Measurements from ENCODE around the gene DIP2C.

Gene DIP2C

DNA sequence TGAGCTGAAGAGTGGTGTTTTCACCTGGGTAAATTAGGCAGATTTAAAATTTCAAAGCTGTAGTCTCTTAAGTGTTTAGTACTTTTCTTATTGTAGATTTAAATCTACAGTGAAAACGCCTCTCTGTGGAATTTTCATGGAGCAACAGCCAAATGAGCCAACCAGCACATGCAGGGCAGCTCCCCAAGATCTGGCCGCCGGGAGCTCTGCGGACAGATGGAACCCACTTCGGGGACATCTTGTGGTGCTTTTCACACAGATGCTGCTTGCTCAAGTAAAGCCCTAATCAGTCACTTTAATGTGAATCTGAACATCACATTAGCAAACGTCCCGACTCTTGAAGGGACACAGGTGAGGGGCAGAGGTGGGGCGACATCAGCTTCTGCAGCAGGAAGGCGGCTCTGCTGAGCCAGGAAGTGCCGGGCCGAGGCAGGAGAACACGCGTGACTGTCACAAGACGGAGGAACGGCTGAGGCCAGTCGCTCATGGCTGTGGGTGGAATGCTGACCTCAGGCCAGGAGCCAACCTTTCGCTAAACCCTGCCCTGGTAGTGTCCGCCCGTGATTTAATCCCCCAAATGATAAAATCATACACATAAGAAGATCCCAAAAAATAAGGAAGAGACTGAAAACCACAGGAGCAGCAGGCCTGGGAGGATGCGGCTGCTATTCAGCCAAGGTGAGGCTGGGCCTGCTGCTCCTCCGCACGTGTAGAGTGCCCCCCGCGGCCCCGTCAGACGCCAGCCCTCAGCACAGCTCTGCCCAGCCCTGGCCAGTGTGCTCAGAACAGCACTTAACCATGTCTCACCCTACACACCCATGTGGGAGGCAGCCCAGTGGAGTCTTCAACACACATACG lies 297.4 kb downstream of the DIP2C start:
- DNase-seq (ENCODE audit: low read depth in 2 of 2) = no peak

- no peak for DNase-seq (ENCODE audit: low read depth in 2 of 2)
Measured at GRCh38 chr10:391305-391704, 298.2 kb downstream of the DIP2C start.

DNA sequence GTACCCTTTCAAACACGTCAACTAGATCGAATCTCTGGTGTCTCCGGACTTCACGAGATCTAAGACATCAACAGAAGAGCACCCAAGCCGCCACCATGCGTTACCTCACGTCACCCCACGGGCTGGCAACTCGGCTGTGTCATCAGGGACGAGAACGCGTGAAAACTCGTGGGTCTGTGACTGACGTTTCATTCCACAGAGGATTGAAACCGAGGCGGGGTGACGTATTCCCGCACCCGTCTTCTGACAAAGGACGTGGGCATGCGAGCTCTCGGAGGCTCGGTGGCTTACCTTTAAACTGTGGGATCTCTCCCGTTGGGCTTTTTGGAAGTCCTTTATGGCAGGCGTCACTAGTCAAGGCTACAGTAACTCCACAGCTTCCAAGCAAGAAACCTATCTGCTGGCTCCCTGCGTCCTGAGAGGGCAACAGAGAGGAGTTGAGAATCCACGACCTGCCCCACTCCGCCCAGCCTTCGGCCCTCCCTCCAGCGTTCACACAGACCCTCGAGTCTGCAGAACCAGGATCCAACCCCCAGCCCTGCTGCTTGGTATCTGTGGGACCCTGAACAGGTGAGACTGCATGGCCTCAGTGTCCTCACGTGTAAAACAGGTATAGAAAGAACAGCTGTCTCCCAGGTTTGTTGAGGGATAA lies 298.9 kb downstream of the DIP2C start:
- no peak for DNase-seq (ENCODE audit: low read depth in 2 of 2)

GRCh38 chr10:389836-390448 lies 299.5 kb downstream of the DIP2C start:
- no peak for DNase-seq (ENCODE audit: low read depth in 2 of 2)

- no peak for DNase-seq (ENCODE audit: low read depth in 2 of 2)
Measured at GRCh38 chr10:389261-389790, 300.1 kb downstream of the DIP2C start.

DNA sequence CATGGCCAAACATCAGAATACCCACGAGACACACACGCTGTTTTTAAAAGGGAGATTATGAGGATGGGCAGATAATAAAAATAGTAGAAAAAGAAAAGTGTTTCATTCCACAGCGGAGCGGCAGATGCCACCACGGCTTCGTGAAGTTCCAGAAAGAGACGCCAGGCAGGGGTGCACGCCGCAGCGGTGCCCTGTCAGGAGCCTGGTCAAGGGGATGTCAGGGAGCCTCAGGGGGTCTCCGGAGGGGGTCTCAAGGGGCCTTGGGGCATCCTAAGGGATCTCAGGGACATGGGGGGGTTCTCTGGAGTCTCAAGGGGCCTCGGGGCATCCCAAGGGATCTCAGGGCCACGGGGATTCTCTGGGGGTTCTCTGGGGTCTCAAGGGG lies 300.8 kb downstream of the DIP2C start:
- no peak for DNase-seq (ENCODE audit: low read depth in 2 of 2)

DNA sequence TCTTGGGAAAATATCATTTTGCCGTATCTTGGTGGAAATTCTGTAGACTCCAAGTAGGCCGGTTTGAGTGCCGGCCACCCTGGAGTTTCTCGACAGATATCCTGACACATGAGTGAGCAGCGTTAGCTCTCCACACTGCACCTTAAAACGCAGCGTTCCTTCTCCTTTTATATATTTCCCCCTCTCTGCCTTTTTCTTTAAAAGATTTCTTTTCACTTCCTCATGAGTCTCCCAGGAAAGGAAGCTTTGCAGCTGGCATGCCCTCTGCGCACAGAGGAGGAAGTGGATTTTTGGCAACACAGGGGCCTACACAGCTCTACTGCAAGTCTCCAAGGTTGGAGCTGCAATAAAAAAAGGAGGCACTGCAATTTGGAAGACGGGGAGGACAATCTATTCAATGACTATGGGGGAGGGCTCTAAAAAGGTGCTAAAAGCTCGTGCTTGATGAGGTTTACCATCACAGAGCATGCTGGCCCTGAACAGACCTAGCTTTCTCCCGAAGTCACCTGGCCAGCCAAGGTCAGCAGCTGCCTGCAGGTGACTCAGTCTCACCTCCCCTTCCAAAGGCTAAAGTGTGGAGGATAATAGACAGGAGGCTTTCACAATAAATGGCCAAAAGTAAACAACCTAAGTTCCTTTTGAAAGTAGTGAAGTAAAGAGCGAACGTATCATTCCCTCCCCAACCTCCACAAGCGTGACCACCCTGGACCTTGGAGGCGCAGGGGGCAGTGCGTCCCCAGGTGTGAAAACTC lies 301.4 kb downstream of the DIP2C start:
- DNase-seq (ENCODE audit: low read depth in 2 of 2) = no peak

DNA sequence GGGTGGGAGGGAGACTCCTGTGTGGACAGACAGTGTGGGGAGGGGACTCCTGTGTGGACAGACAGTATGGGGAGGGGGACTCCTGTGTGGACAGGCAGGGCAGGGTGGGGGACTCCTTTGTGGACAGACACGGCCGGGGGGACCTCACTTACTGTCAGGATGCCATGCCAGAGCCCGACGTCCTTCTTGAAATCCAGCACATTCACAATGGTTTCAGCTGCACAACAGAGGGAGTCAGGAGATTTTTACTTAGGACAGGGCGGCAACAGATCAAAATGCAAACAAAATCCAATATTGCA lies 301.9 kb downstream of the DIP2C start:
- DNase-seq (ENCODE audit: low read depth in 2 of 2) = no peak

- DNase-seq (ENCODE audit: low read depth in 2 of 2) = no peak
Measured at GRCh38 chr10:386771-387592, 302.5 kb downstream of the DIP2C start.

DNA sequence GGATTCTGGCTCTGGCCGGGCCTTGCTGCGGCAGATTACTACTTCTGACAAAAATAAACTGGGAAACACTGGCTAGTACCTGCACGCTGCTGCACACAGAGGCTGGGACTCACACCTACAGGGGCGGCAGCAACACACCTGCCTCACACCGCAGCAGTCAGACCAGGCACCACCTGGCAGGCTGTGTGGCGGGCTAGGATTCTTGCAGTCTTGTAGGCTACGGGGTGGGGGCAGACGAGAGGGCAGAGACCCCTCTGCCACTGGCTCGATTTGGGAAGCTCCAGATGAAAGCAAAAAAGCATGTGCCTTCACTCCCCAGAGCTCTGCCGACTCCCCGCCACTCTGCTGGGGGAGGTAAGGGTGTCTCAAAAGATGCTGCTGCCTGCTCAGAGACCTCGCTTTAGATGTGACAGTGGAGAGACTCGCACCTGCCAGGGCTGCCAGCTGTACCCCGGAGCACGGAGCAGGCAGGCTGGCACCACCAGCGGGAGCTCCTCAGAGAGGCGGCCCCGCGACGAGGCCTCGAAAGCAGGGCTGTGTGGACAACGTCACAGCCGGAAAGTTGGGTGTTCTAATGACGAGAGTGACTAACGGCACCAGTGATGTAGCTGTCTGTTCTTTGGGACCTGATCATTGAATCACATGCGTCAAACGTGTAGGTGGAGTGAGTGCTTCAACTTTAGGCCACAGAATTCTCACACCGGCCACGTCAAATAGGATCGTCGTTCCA lies 303.7 kb downstream of the DIP2C start:
- DNase-seq (ENCODE audit: low read depth in 2 of 2) = no peak

- DNase-seq (ENCODE audit: low read depth in 2 of 2) = no peak
Measured at GRCh38 chr10:384538-385305, 304.7 kb downstream of the DIP2C start.

DNA sequence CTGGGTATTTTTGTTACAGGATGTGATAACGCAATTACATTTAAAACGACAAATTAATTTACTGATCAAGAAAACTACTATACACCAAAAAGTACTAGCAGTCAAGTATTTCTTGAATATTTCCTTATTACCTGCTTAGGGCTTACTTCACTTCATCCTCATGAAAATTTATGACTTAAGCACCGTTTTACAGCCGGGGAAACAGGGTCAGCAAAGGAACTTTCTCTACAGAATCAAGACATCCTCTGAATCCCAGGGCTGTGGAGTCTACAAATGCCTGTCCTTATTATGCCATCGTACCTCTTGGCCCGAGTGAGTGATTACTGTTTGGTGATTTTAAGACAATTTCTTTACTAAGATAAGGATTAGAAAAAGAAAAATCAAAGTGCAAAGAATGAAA lies 305.9 kb downstream of the DIP2C start:
- DNase-seq (ENCODE audit: low read depth in 2 of 2) = no peak

DNA sequence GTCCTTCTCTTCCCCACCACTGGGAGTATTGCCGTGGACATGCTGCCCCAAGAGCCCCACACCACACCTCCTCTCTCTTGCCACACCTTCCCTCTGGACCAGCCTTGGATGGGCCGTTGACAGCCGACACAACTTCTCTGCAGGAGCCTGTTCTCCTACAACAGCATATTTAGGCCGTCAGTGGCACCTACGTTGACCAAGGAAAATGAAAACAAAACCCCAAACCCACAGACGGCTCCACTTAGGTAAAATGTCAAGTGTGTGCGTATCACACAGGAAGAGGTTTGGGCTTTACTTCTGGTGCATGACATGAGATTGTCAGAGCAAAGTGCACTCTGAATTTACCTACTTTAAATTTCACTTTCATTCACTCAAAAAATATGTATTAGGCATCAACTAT lies 307.7 kb downstream of the DIP2C start:
- no peak for DNase-seq (ENCODE audit: low read depth in 2 of 2)

GRCh38 chr10:381346-381745 lies 308.1 kb downstream of the DIP2C start:
- DNase-seq (ENCODE audit: low read depth in 2 of 2) = no peak

- DNase-seq (ENCODE audit: low read depth in 2 of 2) = no peak
Measured at GRCh38 chr10:380313-380940, 309.0 kb downstream of the DIP2C start.

GRCh38 chr10:378930-379704 lies 310.4 kb downstream of the DIP2C start:
- no peak for DNase-seq (ENCODE audit: low read depth in 2 of 2)

GRCh38 chr10:378230-378929 lies 311.1 kb downstream of the DIP2C start:
- no peak for DNase-seq (ENCODE audit: low read depth in 2 of 2)

DNA sequence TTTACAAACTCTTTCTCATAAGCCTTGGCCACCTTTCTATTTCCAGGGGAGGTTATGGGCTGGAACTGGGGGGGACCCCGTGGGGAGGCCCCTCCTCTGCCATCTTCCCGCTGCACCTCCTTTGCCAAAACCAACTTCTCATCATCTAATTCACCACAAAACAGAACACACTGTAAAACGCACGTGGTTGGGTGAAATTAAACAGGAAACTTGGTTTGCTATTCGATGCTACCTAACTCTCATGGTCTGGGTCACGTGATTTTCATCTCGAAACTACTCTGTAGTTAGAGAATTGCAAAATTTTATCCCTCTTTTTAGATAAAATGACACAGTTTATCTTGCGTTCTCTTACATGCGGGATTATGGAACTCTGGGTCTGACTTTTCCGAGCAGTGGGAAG lies 312.2 kb downstream of the DIP2C start:
- no peak for DNase-seq (ENCODE audit: low read depth in 2 of 2)
